Hematopoietic multipotent progenitor cell (in vitro differentiated cells): ENCODE measurements around the gene ECM1. TPM values are rescaled to one million over a fixed set of nuclear protein-coding genes. Genes with fewer than 3 reads are reported as not detected.

Experiments used
- DNase-seq, 3 donors: peaks; one replicate each; pipeline ENCODE4 v3.0.0-alpha.2; 2011 to 2015; ENCODE audit warnings: low read depth in 2 of 3, low spot score in 2 of 3
- total RNA-seq: library from RNA; depleted of rRNA; stranded (reverse); fragments of >200 nt; gene quantifications from one replicate; pipeline ENCODE4 v1.2.3, GENCODE V29; 2012

The ECM1 gene
- 1.1 TPM for total RNA-seq

GRCh38 chr1:150507912-150508864 is at the start of gene ECM1:
Gene ECM1, plus strand, starts transcription at chr1:150508109. Its CDS starts 101 bp downstream, at chr1:150508210.
- peak in 1 of 3 donors; percentile 14 for DNase-seq

GRCh38 chr1:150464422-150464826 is 43.5 kb upstream of the ECM1 start:
- DNase-seq, result peak; percentile 48 to 71 (median 60)

- no peak for DNase-seq
These were observed 40.9 kb upstream of the ECM1 start for GRCh38 chr1:150466964-150467363.

- no peak for DNase-seq
These were observed 38.6 kb upstream of the ECM1 start for GRCh38 chr1:150469291-150469690.

GRCh38 chr1:150472601-150473200 is 35.2 kb upstream of the ECM1 start:
- no peak for DNase-seq

GRCh38 chr1:150473659-150474058 is 34.2 kb upstream of the ECM1 start:
- DNase-seq, result no peak

GRCh38 chr1:150474869-150475268 is 33.0 kb upstream of the ECM1 start:
- no peak for DNase-seq

- no peak for DNase-seq
These were observed 31.2 kb upstream of the ECM1 start for GRCh38 chr1:150476754-150477153.

- DNase-seq, result no peak
These were observed 30.6 kb upstream of the ECM1 start for GRCh38 chr1:150477320-150477719.

GRCh38 chr1:150477733-150478132 is 30.2 kb upstream of the ECM1 start:
- DNase-seq, result no peak

GRCh38 chr1:150479370-150479769 is 28.5 kb upstream of the ECM1 start:
- no peak for DNase-seq

GRCh38 chr1:150479927-150480352 is 28.0 kb upstream of the ECM1 start:
- DNase-seq, result no peak

GRCh38 chr1:150484431-150484830 is 23.5 kb upstream of the ECM1 start:
- no peak for DNase-seq

- DNase-seq, result peak in 1 of 3 donors; percentile 28
These were observed 23.0 kb upstream of the ECM1 start for GRCh38 chr1:150484861-150485260.

- peak; percentile 73 to 99 (median 95) for DNase-seq
These were observed 20.7 kb upstream of the ECM1 start, which contains the start of gene TARS2 for GRCh38 chr1:150486966-150487762. Gene TARS2, plus strand, starts transcription at chr1:150487419. Its CDS starts 32 bp downstream, at chr1:150487451.

- no peak for DNase-seq
These were observed 20.2 kb upstream of the ECM1 start for GRCh38 chr1:150487763-150488115.

GRCh38 chr1:150493175-150493574 is 14.7 kb upstream of the ECM1 start:
- DNase-seq, result no peak

- no peak for DNase-seq
These were observed 9.6 kb upstream of the ECM1 start for GRCh38 chr1:150498342-150498741.

- no peak for DNase-seq
These were observed 2.5 kb upstream of the ECM1 start for GRCh38 chr1:150505431-150505830.

GRCh38 chr1:150508982-150509381 is 1.1 kb downstream of the ECM1 start:
- DNase-seq, result no peak

- DNase-seq, result no peak
These were observed 3.6 kb downstream of the ECM1 start for GRCh38 chr1:150511551-150511950.
